ENCODE data around the gene ALG1L2. TPM values are rescaled to one million over a fixed set of nuclear protein-coding genes. Genes with fewer than 3 reads are reported as not detected.
"Not testable (repeated sequence)": the region's sequence is repeated elsewhere in the genome, so short reads cannot be mapped to it uniquely, and the experiment has no call there.

Gene ALG1L2
- total RNA-seq, 1 donor from 2014 or later: 0.82 TPM

DNA sequence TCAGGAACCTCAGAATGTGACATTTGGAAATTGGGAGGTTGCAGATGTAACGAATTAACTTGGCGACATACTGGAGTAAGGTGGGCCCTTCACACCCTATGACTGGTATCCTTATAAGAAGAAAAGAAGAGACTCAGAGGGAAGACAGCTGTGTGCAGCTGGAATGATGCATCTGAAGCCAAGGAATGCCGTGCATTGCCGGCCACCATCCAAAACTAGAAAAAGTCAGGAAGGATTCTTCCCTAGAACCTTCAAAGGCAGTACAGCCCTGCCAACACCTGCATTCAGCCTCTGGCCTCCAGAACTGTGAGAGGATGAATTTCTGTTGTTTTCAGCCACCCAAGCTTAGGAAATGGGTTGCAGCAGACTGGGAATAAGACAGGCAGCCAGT is 23.4 kb upstream of the ALG1L2 start:
- H3K36me3 Mint-ChIP-seq (ENCODE audit: low read depth); DNase-seq (ENCODE audit: low spot score); H3K9me3 Mint-ChIP-seq (ENCODE audit: low read depth); H3K27ac Mint-ChIP-seq (ENCODE audit: unreplicated experiment); H3K27me3 Mint-ChIP-seq (ENCODE audit: low read depth); H3K4me3 Mint-ChIP-seq (ENCODE audit: unreplicated experiment); H3K4me1 Mint-ChIP-seq (ENCODE audit: low read depth): not testable (repeated sequence)

DNA sequence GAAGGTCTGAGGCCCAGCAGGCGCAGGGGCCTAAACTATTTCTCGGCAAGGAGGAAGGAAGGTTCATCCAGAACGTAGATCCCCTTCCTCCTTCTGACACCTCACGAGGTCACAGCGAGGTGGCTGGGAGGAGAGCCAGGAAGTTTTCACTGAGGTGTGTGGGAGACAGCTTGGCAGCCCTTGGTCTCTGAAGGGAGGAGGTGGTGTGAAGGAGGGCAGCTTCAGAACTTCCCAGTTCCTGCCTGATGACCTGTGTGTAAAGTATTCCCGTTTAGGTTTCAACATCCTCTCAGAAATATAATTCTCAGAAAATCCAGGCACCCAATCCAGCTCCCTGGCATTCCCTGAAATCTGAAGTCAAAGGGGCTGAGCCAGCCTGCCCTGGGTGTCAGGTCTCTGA is 22.9 kb upstream of the ALG1L2 start:
- H3K27ac Mint-ChIP-seq (ENCODE audit: unreplicated experiment); H3K9me3 Mint-ChIP-seq (ENCODE audit: low read depth); H3K4me1 Mint-ChIP-seq (ENCODE audit: low read depth); H3K4me3 Mint-ChIP-seq (ENCODE audit: unreplicated experiment); H3K36me3 Mint-ChIP-seq (ENCODE audit: low read depth); H3K27me3 Mint-ChIP-seq (ENCODE audit: low read depth); DNase-seq (ENCODE audit: low spot score): not testable (repeated sequence)

DNA sequence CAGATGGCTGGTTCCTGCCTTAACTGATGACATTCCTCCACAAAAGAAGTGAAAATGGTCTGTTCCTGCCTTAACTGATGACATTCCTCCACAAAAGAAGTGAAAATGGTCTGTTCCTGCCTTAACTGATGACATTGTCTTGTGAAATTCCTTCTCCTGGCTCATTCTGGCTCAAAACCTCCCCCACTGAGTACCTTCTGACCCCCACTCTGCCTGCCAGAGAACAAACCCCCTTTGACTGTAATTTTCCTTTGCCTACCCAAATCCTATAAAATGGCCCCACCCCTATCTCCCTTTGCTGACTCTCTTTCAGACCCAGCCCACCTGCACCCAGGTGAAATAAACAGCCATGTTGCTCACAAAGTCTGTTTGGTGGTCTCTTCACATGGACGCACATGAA is 22.5 kb upstream of the ALG1L2 start:
- not testable (repeated sequence) for DNase-seq (ENCODE audit: low spot score); H3K4me1 Mint-ChIP-seq (ENCODE audit: low read depth); H3K27me3 Mint-ChIP-seq (ENCODE audit: low read depth); H3K27ac Mint-ChIP-seq (ENCODE audit: unreplicated experiment); H3K9me3 Mint-ChIP-seq (ENCODE audit: low read depth); H3K36me3 Mint-ChIP-seq (ENCODE audit: low read depth); H3K4me3 Mint-ChIP-seq (ENCODE audit: unreplicated experiment)

DNA sequence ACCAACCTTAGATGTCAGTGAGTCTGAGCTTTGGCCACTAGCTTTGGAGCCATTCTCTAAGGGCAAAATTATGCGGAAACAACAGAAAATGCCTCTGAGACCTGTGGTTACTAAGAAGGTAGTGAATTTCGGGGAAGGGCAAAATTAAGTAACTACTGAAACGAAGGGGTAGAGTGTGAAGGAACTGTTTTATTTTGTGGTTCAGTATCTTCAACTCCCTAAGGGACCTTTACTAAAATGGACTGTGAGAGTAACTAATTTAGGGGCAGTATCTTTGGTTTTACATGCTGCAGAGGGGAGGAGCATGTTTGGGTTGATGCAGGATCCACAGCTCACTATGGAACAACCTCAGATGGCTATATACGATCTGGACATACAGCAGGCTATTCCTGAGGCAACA is 8.0 kb upstream of the ALG1L2 start:
- no peak for DNase-seq (ENCODE audit: low spot score)
- Mint-ChIP-seq H3K9me3 (ENCODE audit: low read depth) (no peaks in the 10 kb centered on the region), H3K4me1 (ENCODE audit: low read depth) (no peaks in the 10 kb centered on the region), H3K36me3 (ENCODE audit: low read depth) (no peaks in the 10 kb centered on the region), H3K4me3 (ENCODE audit: unreplicated experiment) (no peak overlapping the region), H3K27me3 (ENCODE audit: low read depth) (peaks cover 5% of the 10 kb centered on the region), H3K27ac (ENCODE audit: unreplicated experiment) (no peak overlapping the region)
- TF ChIP-seq, protein P1, sequence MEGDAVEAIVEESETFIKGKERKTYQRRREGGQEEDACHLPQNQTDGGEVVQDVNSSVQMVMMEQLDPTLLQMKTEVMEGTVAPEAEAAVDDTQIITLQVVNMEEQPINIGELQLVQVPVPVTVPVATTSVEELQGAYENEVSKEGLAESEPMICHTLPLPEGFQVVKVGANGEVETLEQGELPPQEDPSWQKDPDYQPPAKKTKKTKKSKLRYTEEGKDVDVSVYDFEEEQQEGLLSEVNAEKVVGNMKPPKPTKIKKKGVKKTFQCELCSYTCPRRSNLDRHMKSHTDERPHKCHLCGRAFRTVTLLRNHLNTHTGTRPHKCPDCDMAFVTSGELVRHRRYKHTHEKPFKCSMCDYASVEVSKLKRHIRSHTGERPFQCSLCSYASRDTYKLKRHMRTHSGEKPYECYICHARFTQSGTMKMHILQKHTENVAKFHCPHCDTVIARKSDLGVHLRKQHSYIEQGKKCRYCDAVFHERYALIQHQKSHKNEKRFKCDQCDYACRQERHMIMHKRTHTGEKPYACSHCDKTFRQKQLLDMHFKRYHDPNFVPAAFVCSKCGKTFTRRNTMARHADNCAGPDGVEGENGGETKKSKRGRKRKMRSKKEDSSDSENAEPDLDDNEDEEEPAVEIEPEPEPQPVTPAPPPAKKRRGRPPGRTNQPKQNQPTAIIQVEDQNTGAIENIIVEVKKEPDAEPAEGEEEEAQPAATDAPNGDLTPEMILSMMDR (IDR thresholded peaks at IDR 0.05): no peak

DNA sequence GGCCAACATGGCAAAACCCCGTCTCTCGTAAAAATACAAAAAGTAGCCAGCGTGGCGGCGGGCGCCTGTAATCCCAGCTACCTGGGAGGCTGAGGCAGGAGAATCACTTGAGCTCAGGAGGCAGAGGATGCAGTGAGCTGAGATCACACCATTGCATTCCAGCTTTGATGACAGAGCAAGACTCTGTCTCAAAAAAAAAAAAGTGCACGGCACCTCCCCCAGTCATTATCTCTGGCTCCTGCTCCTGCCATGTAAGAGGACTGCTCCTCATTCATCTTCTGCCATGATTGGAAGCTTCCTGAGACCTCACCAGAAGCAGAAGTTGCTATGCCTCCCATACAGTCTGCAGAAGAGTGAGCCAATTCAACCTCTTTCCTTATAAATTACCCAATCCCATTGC is 4.0 kb upstream of the ALG1L2 start:
- Mint-ChIP-seq H3K27ac (ENCODE audit: unreplicated experiment) (no peak overlapping the region), H3K27me3 (ENCODE audit: low read depth) (peaks cover 4% of the 10 kb centered on the region), H3K4me1 (ENCODE audit: low read depth) (no peaks in the 10 kb centered on the region), H3K4me3 (ENCODE audit: unreplicated experiment) (no peak overlapping the region), H3K9me3 (ENCODE audit: low read depth) (no peaks in the 10 kb centered on the region), H3K36me3 (ENCODE audit: low read depth) (no peaks in the 10 kb centered on the region)
- TF ChIP-seq, protein P1 (IDR thresholded peaks at IDR 0.05): no peak
- no peak for DNase-seq (ENCODE audit: low spot score)

DNA sequence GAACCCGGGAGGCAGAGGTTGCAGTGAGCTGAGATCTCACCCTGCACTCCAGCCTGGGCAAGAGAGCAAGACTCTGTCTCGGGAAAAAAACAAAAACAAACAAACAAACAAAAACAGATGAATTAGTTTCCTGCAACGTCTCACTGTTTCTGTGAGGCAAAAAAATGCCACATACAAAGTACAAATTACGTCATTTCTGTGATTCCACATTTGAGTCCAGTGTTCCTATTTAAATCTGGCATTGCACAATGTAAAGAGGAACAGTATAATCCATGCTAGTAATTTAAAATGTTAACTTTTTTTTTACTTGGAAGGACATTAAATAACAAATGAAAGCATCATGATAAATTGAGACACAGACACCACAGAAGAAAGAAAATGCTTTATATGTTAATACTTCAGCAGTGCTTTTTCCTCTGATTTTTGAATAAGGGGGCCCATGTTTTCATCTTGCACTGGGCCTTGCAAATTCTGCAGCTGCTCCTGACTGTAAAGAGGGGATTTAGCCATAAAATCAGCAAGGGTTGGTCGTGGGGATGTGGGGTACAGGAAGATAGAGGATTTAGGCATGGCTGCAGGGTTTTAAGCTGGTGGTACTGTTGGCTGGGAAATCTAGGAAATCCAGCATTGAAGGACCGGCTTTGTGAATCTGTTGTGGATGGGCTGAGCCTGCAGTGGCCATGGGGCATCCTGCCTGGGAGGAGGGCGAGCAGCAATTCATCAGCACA is 1.9 kb downstream of the ALG1L2 start:
- not testable (repeated sequence) for DNase-seq (ENCODE audit: low spot score); H3K27me3 Mint-ChIP-seq (ENCODE audit: low read depth); H3K4me3 Mint-ChIP-seq (ENCODE audit: unreplicated experiment); H3K27ac Mint-ChIP-seq (ENCODE audit: unreplicated experiment); H3K9me3 Mint-ChIP-seq (ENCODE audit: low read depth); H3K4me1 Mint-ChIP-seq (ENCODE audit: low read depth); H3K36me3 Mint-ChIP-seq (ENCODE audit: low read depth)

DNA sequence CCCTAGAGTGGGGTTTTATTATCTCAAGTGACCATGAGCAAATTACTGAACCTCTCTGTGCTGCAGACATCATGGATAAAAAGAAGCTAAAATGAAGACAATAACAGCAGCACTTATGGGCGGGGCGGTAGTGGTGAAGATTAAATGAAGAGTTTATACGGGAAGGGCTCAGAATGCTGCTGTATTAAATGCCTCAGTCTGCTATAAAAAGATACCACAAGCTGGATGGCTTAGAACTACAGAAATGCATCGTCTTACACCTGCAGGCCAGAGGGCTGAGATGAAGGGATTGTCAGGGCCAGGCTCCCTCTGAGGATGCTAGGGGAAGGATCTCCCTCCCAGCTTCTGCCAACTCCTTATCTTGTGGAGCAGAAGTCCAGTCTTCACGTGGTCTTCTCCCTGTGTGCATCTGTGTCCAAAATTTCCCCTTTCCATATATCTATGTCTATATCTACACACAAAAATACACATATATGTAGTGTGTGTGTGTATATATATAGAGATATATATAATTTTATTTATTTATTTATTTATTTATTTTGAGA is 2.9 kb downstream of the ALG1L2 start:
- no peak for DNase-seq (ENCODE audit: low spot score)
- H3K4me3 Mint-ChIP-seq (ENCODE audit: unreplicated experiment): no peak overlapping the region
- H3K27me3 Mint-ChIP-seq (ENCODE audit: low read depth): peaks cover 6% of the 10 kb centered on the region
- H3K27ac Mint-ChIP-seq (ENCODE audit: unreplicated experiment): no peak overlapping the region
- TF ChIP-seq, protein P1 (IDR thresholded peaks at IDR 0.05): no peak
- H3K36me3 Mint-ChIP-seq (ENCODE audit: low read depth): no peaks in the 10 kb centered on the region
- H3K9me3 Mint-ChIP-seq (ENCODE audit: low read depth): no peaks in the 10 kb centered on the region
- no peaks in the 10 kb centered on the region for H3K4me1 Mint-ChIP-seq (ENCODE audit: low read depth)
